OCI-LY1 (cell line): ENCODE data around the gene STRN4.

Experiments
- H2AFZ ChIP-seq: fragments of 200-600 bp; sonication (generic), shearing (Covaris generic); 2 replicates; pipeline ENCODE4 v1.6.0; 2014; ENCODE audit warnings: antibody characterized with exemption, mild to moderate bottlenecking, low read length
- H3F3A ChIP-seq: fragments of 200-600 bp; sonication (generic), shearing (Covaris generic); 2 replicates; pipeline ENCODE4 v1.6.0; 2014; ENCODE audit warnings: mild to moderate bottlenecking, antibody characterized with exemption, low read length, moderate library complexity; ENCODE audit not compliant: insufficient read depth
- H3K27ac ChIP-seq: fragments of 200-600 bp; sonication (generic); 2 replicates; pipeline ENCODE4 v1.5.1; 2014; ENCODE audit warnings: low read length, mixed run types, mild to moderate bottlenecking, low read depth; ENCODE audit not compliant: poor library complexity, severe bottlenecking
- H3K27me3 ChIP-seq: fragments of 200-600 bp; sonication (generic); 2 replicates; pipeline ENCODE4 v1.6.0; 2014; ENCODE audit warnings: antibody characterized with exemption, mild to moderate bottlenecking, low read length, moderate library complexity; ENCODE audit not compliant: insufficient read depth
- H3K36me3 ChIP-seq: fragments of 200-600 bp; sonication (generic); 2 replicates; pipeline ENCODE4 v1.6.1; 2014; ENCODE audit warnings: mild to moderate bottlenecking, antibody characterized with exemption, low read length, moderate library complexity, mixed read lengths; ENCODE audit not compliant: insufficient read depth
- H3K4me1 ChIP-seq: fragments of 200-600 bp; sonication (generic); 2 replicates; pipeline ENCODE4 v1.5.1; 2014; ENCODE audit warnings: mild to moderate bottlenecking, low read length, moderate library complexity; ENCODE audit not compliant: insufficient read depth, severe bottlenecking
- H3K4me2 ChIP-seq: fragments of 200-600 bp; sonication (generic), shearing (Covaris generic); 2 replicates; pipeline ENCODE4 v1.6.1; 2014; ENCODE audit warnings: low read length
- H3K4me3 ChIP-seq: fragments of 200-600 bp; sonication (generic); 2 replicates; pipeline ENCODE4 v1.5.1; 2014; ENCODE audit warnings: low read length, low read depth, mild to moderate bottlenecking, mixed read lengths; ENCODE audit not compliant: poor library complexity, severe bottlenecking
- H3K79me2 ChIP-seq: fragments of 200-600 bp; shearing (Covaris generic); 2 replicates; pipeline ENCODE4 v1.6.1; 2016; ENCODE audit warnings: mixed run types, low read length, mixed read lengths; ENCODE audit not compliant: insufficient read depth
- H3K9ac ChIP-seq: fragments of 200-600 bp; sonication (generic), shearing (Covaris generic); 2 replicates; pipeline ENCODE4 v1.6.1; 2014; ENCODE audit warnings: mild to moderate bottlenecking, low read length, mixed read lengths
- H3K9me2 ChIP-seq: fragments of 200-600 bp; sonication (generic), shearing (Covaris generic); 2 replicates; pipeline ENCODE4 v1.6.1; 2014; ENCODE audit warnings: low read depth, mild to moderate bottlenecking, low read length, mixed read lengths
- H3K9me3 ChIP-seq: fragments of 200-600 bp; shearing (Covaris generic); 2 replicates; pipeline ENCODE4 v1.6.1; 2014; ENCODE audit warnings: low read length, mixed read lengths
- H4K20me1 ChIP-seq: fragments of 200-600 bp; sonication (generic), shearing (Covaris generic); 2 replicates; pipeline ENCODE4 v1.6.0; 2016; ENCODE audit warnings: mild to moderate bottlenecking, low read length; ENCODE audit not compliant: insufficient read depth
- EZH2 ChIP-seq: fragments of 200-600 bp; sonication (generic), shearing (Covaris generic); IDR thresholded peaks from 2 replicates; pipeline ENCODE4 v1.8.0; 2017; ENCODE audit warnings: borderline replicate concordance, mixed run types, mild to moderate bottlenecking, antibody characterized with exemption, low read length, moderate library complexity, mixed read lengths
- TF ChIP-seq, protein P1 (sequence below): fragments of 200-600 bp; sonication (generic), shearing (Covaris generic); IDR thresholded peaks from 2 replicates; pipeline ENCODE4 v1.5.1; 2017; ENCODE audit warnings: mild to moderate bottlenecking, antibody characterized with exemption, low read length, moderate library complexity, mixed read lengths

STRN4 gene

DNA sequence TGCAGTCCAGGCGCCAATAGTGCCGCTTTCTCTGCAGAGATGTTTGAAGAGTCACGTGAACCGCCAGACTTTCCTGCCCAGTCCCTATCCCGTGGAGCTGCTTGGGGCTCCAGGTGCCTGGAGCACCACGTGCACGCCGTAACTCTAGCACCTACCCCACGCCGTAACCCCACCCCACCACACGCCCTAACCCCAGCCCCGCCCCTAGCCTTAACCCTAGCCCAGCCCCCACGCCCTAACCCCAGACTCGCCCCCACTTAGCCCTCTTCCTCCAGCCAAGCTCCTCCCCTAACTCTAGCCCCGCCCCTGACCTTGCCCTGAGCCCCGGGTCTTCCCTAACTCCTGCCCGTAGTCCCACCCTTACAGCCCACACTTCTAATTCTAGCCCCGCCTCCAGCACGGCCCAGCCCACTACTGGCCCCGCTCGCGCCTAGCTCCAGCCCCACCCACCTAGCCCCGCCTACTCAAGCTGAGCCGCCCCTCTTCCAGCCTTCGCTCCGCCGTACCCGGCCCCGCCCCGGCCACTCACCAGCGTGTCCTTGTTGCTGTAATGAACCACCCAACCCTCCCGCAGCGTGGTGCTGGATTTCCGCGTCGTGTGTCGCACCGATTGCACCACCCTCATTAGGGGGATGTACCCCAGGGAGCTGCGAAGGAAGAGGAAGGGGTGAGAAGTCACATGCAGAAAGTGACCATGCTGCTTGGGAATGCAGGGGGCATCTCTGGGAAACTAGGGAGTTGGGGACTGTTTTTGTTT is 48.9 kb downstream of the STRN4 start:
- H3K4me3 ChIP-seq, result no peak overlapping the region

DNA sequence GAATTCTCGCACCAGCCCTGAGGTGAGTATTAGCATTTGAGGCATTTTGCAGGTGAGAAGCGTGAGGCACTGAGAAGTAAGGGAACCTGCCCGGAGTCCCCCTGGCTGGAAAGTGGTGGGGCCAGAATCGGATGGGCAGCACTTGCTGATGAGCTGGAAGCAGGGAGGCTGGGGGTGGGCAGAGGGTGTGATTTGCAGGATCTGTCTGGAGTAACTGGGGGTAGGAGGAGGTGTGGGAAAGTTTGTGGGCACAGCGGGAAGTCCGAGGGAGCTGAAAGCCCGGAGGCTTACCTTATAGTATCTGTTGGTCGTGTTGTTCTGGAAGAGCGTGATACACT is 49.4 kb downstream of the STRN4 start:
- no peaks in the 10 kb centered on the region for H4K20me1 ChIP-seq
- no peaks in the 10 kb centered on the region for H3K79me2 ChIP-seq
- H3K4me1 ChIP-seq, result no peaks in the 10 kb centered on the region
- H3K9me2 ChIP-seq, result no peaks in the 10 kb centered on the region
- no peak overlapping the region for H3K9ac ChIP-seq
- H3K4me3 ChIP-seq, result no peak overlapping the region
- H3K4me2 ChIP-seq, result no peak overlapping the region
- no peaks in the 10 kb centered on the region for H3F3A ChIP-seq
- TF ChIP-seq, protein P1, sequence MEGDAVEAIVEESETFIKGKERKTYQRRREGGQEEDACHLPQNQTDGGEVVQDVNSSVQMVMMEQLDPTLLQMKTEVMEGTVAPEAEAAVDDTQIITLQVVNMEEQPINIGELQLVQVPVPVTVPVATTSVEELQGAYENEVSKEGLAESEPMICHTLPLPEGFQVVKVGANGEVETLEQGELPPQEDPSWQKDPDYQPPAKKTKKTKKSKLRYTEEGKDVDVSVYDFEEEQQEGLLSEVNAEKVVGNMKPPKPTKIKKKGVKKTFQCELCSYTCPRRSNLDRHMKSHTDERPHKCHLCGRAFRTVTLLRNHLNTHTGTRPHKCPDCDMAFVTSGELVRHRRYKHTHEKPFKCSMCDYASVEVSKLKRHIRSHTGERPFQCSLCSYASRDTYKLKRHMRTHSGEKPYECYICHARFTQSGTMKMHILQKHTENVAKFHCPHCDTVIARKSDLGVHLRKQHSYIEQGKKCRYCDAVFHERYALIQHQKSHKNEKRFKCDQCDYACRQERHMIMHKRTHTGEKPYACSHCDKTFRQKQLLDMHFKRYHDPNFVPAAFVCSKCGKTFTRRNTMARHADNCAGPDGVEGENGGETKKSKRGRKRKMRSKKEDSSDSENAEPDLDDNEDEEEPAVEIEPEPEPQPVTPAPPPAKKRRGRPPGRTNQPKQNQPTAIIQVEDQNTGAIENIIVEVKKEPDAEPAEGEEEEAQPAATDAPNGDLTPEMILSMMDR, result no peak
- TF ChIP-seq EZH2, result no peak
- H3K27ac ChIP-seq, result no peak overlapping the region
- H2AFZ ChIP-seq, result no peak overlapping the region
- peaks cover 85% of the 10 kb centered on the region for H3K36me3 ChIP-seq
- H3K27me3 ChIP-seq, result no peaks in the 10 kb centered on the region
- H3K9me3 ChIP-seq, result no peaks in the 10 kb centered on the region

More for the DNA sequence above, 48.9 kb downstream of the STRN4 start:
- Histone ChIP-seq H3K4me1 (no peaks in the 10 kb centered on the region), H3K9ac (no peak overlapping the region), H3K79me2 (no peaks in the 10 kb centered on the region), H2AFZ (no peak overlapping the region), H3K9me3 (no peaks in the 10 kb centered on the region), H3K27ac (no peak overlapping the region), H3K36me3 (peaks cover 85% of the 10 kb centered on the region), H3K4me2 (no peak overlapping the region), H4K20me1 (no peaks in the 10 kb centered on the region), H3F3A (no peaks in the 10 kb centered on the region), H3K9me2 (no peaks in the 10 kb centered on the region), H3K27me3 (no peaks in the 10 kb centered on the region)
- TF ChIP-seq, protein P1, result no peak
- TF ChIP-seq EZH2, result no peak

DNA sequence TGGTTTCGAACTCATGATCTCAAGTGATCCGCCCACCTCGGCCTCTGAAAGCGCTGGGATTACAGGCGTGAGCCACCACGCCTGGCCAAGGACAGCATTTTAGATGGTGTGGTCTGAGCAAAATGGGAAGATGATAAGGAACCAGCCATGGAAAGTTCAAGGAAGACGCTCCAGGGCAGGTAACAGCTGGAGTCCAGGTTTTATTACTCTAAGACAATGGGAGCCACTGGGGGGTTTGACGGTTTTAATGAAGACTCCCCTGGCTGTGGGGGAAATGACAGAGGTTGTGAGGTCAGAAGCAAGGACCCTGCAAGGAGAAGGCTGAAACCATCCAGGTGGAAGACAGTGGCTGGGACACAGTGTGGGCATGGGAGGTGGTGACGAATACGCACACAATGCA is 50.2 kb downstream of the STRN4 start:
- Histone ChIP-seq H3K4me2 (no peak overlapping the region), H3K27me3 (no peaks in the 10 kb centered on the region), H3K9ac (no peak overlapping the region), H3K9me2 (no peaks in the 10 kb centered on the region), H3F3A (no peaks in the 10 kb centered on the region), H3K9me3 (no peaks in the 10 kb centered on the region), H2AFZ (no peak overlapping the region), H3K36me3 (peaks cover 85% of the 10 kb centered on the region), H3K27ac (no peak overlapping the region), H3K4me1 (no peaks in the 10 kb centered on the region), H3K79me2 (no peaks in the 10 kb centered on the region), H4K20me1 (no peaks in the 10 kb centered on the region), H3K4me3 (no peak overlapping the region)
- no peak for TF ChIP-seq EZH2
- TF ChIP-seq, protein P1, result no peak
